Mucosa of stomach (tissue), 1 donor: ENCODE data around the gene KLF13.

Source experiments
- H3K27me3 ChIP-seq: one replicate; pipeline ENCODE4 v1.7.0; 2013; ENCODE audit warnings: mild to moderate bottlenecking, low read length; ENCODE audit not compliant: control insufficient read depth, insufficient read depth
- H3K36me3 ChIP-seq: one replicate; pipeline ENCODE4 v1.7.0; 2013; ENCODE audit warnings: low read length; ENCODE audit not compliant: control insufficient read depth, insufficient read depth
- H3K4me1 ChIP-seq: one replicate; pipeline ENCODE4 v1.7.0; 2013; ENCODE audit warnings: mild to moderate bottlenecking, low read length; ENCODE audit not compliant: control insufficient read depth, insufficient read depth
- H3K4me3 ChIP-seq: one replicate; pipeline ENCODE4 v1.7.0; 2013; ENCODE audit warnings: low read length
- H3K9ac ChIP-seq: one replicate; pipeline ENCODE4 v1.7.0; 2013; ENCODE audit warnings: mild to moderate bottlenecking, low read length, moderate library complexity
- H3K9me3 ChIP-seq: one replicate; pipeline ENCODE4 v1.7.0; 2013; ENCODE audit warnings: mild to moderate bottlenecking, low read length, moderate library complexity; ENCODE audit not compliant: control insufficient read depth
- donor health status: Pancreatic carcinoma.

KLF13 gene

DNA sequence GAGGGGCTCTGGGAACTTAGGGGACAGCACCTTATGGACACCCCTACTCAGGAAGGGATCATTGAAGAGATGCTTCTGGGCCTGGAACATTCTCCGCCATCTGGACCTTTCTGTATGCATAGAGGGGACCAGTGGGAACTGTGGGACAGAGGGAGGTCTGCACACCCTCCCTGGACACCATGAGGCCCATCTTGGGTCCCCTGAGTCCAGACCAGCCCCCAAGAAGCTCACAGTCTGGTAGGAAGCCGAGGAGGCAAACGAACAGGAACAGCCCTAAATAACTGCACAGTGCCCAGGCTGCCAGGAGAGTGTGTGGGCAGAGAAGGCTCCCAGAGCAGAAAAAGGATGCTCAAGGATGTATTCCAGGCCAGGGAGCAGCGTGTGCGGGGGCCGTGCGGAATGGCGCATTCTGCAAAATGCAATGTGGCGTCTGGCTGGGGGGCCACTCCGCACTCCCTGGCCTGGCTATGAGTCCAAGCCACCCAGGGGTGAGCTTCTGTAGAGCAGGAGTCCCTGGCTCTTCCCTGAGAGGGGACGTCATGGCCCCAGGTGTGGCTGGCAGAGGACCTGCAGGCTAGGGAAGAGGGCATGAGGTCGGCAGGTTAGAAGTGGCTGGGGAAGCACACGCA is 24.5 kb upstream of the KLF13 start:
- no peak overlapping the region for H3K4me3 ChIP-seq
- peaks cover 2% of the 10 kb centered on the region for H3K27me3 ChIP-seq
- H3K9me3 ChIP-seq: no peaks in the 10 kb centered on the region
- peaks cover 85% of the 10 kb centered on the region for H3K4me1 ChIP-seq
- H3K36me3 ChIP-seq: no peaks in the 10 kb centered on the region
- H3K9ac ChIP-seq: no peak overlapping the region

GRCh38 chr15:31302778-31303725 is 23.6 kb upstream of the KLF13 start:
- peaks cover 82% of the 10 kb centered on the region for H3K4me1 ChIP-seq

DNA sequence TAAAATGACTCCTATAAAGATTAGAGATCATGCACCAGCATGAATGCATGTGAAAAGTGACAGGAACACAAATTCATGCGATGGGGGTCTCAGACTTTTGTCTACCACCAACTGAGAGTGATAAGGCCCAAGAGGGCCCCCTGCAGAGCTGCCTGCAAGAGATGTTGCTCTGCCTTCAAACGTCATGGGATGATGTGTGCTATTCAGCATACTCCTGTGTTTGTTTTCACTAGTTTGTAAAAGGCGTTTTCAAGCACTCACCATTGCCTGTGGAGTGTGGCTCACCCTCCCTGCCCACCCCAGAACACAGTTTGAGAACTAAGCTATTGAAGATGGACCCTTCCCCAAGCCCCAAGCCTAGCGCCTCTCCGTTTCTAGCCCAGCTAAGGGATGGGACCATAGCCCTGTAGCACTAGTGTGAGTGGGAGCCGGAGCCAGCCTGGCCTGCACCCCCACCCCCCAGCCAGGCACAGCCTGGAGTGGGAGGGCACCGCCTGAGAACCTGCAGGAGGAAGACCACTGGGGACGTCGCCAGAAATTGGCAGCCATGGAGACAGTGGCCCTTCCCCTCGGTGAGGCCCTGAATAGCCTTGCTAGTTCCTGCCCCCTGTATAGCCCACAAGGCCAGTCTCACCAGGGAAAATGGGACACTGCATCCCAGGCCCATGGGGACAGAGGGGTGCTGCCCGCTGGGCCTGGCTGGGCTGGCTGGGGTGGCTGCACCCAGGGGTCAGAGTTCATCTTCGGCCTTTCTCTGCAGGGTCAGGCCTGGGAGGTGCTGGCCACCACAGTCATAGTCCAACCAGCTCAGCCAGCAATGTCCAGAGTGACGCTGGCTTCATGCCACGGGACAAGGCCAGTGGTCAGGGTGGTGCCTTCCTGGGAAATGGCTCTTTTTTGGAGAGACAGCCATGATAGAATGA is 22.6 kb upstream of the KLF13 start:
- no peaks in the 10 kb centered on the region for H3K36me3 ChIP-seq
- peaks cover 75% of the 10 kb centered on the region for H3K4me1 ChIP-seq
- no peaks in the 10 kb centered on the region for H3K9me3 ChIP-seq
- no peak overlapping the region for H3K9ac ChIP-seq
- peaks cover 4% of the 10 kb centered on the region for H3K27me3 ChIP-seq
- no peak overlapping the region for H3K4me3 ChIP-seq

More at GRCh38 chr15:31302778-31303725, 23.6 kb upstream of the KLF13 start:
- Histone ChIP-seq H3K9me3 (no peaks in the 10 kb centered on the region), H3K4me3 (no peak overlapping the region), H3K36me3 (no peaks in the 10 kb centered on the region), H3K9ac (peak overlapping the region; percentile 35), H3K27me3 (peaks cover 4% of the 10 kb centered on the region)

DNA sequence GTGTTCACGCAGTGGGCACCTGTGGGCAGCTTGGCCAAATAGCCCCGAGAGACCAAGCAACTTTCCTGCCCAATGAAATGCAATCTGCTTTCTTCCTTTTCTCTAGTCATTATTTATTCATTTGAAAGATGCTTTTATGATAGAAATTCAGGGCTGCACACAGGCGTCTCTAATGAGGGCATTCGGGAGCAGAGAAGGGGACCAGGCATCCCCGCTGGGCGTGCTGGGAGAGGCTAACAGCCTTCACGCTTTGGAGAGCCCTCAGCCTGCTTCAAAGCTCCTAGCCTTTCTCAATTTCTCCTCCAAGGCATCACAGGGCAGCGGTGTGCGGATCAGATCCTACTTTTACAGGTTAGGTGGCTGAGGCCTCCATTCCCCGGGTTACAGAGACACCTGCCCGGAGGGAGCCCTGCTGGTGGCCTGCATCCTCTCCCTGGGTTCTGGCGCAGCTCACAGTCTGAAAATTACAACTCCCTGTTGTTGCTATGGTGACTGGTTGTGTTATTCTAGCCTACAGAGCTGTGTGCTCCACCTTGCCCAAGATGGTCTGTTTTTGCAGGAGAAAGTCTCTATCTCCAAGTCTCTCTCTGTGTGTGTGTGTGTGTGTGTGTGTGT is 21.8 kb upstream of the KLF13 start:
- Histone ChIP-seq H3K4me1 (peaks cover 72% of the 10 kb centered on the region), H3K27me3 (peaks cover 4% of the 10 kb centered on the region), H3K9me3 (no peaks in the 10 kb centered on the region), H3K4me3 (no peak overlapping the region), H3K9ac (no peak overlapping the region), H3K36me3 (no peaks in the 10 kb centered on the region)

GRCh38 chr15:31305375-31305774 is 21.3 kb upstream of the KLF13 start:
- Histone ChIP-seq H3K9me3 (no peaks in the 10 kb centered on the region), H3K4me1 (peaks cover 67% of the 10 kb centered on the region), H3K36me3 (no peaks in the 10 kb centered on the region), H3K9ac (no peak overlapping the region), H3K27me3 (peaks cover 4% of the 10 kb centered on the region), H3K4me3 (no peak overlapping the region)

- H3K36me3 ChIP-seq: no peaks in the 10 kb centered on the region
- H3K9ac ChIP-seq: no peak overlapping the region
- H3K4me3 ChIP-seq: no peak overlapping the region
- H3K9me3 ChIP-seq: no peaks in the 10 kb centered on the region
- H3K27me3 ChIP-seq: peaks cover 4% of the 10 kb centered on the region
- peaks cover 62% of the 10 kb centered on the region for H3K4me1 ChIP-seq
These were observed 20.7 kb upstream of the KLF13 start for GRCh38 chr15:31305796-31306425.

- Histone ChIP-seq H3K4me1 (peaks cover 56% of the 10 kb centered on the region), H3K36me3 (no peaks in the 10 kb centered on the region), H3K9me3 (no peaks in the 10 kb centered on the region), H3K4me3 (no peak overlapping the region), H3K27me3 (peaks cover 4% of the 10 kb centered on the region), H3K9ac (peak overlapping the region; percentile 28)
These were observed 20.0 kb upstream of the KLF13 start for GRCh38 chr15:31306426-31307269.

DNA sequence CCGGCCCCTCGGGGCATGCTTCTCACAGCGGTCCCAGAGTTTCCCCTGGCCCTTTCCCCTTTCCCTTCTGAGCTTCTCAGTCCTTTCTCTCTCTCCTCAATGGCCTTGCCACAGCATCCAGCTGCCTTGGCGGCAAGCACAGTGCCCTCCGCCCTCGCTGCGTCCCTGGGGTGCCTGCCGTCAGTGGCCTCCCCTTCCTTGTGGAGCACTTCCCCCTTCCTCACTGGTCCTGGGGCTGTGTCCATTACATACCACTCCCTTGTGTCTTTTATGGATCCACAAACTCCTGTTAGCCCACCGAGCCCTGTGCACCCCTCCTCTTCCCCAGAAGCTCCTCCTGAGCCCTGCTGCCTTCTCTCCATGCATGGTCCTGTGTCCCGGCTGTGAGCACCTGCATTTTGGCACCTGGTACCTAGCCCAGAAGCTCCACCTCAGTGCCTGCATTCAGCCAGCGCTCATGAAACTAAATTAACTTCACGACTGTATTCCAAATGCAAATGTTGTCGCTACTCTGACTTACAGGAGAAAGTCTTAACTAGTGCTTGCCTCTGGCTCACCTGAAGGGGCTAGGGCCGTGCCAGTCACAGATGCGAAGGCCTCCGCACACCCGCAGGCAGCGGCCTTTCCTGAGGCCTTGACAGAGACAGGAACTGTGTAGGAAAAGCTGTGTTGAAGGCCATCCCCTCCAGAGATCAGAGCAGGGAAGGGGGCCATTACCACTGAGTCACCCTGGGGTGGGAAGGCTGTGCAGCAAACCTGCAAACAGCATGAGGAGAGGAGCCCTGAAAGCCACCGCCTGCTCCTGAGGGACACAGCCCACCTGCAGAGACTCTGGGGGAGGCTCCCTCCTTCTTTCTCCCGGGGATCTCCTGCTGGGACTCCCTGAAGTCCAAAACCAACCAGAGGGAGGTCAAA is 19.1 kb upstream of the KLF13 start:
- Histone ChIP-seq H3K9ac (no peak overlapping the region), H3K36me3 (no peaks in the 10 kb centered on the region), H3K4me3 (no peak overlapping the region), H3K9me3 (no peaks in the 10 kb centered on the region), H3K4me1 (peaks cover 53% of the 10 kb centered on the region), H3K27me3 (peaks cover 4% of the 10 kb centered on the region)

- H3K9ac ChIP-seq: no peak overlapping the region
- H3K4me3 ChIP-seq: no peak overlapping the region
- peaks cover 46% of the 10 kb centered on the region for H3K4me1 ChIP-seq
- H3K27me3 ChIP-seq: peaks cover 4% of the 10 kb centered on the region
- no peaks in the 10 kb centered on the region for H3K9me3 ChIP-seq
- H3K36me3 ChIP-seq: no peaks in the 10 kb centered on the region
These were observed 18.4 kb upstream of the KLF13 start for GRCh38 chr15:31308185-31308639.
